GM12892 (cell line): ENCODE measurements around the gene RFX3.

ENCODE experiments used
- DNase-seq: peaks from one replicate; pipeline ENCODE4 v3.0.0; 2011; ENCODE audit not compliant: insufficient read length
- FAIRE-seq: peaks from 2 replicates; lab custom pipeline; 2011; peaks lifted over from hg19 to GRCh38; lab: Jason Lieb, UNC
- POLR2A ChIP-seq: IDR thresholded peaks from 2 replicates; pipeline ENCODE4 v1.6.1; 2011; ENCODE audit warnings: low read depth, low read length, control low read depth
- POLR2AphosphoS5 ChIP-seq: IDR thresholded peaks from 2 replicates; pipeline ENCODE4 v1.6.1; 2011; ENCODE audit warnings: low read depth, low read length, control low read depth
- TAF1 ChIP-seq: IDR thresholded peaks from 2 replicates; pipeline ENCODE4 v1.6.1; 2011; ENCODE audit warnings: low read depth, mild to moderate bottlenecking, control low read depth, low read length, borderline replicate concordance

Gene RFX3

GRCh38 chr9:3526165-3526996 is 580 bp upstream of the RFX3 start:
- FAIRE-seq: no peak
- DNase-seq: peak; percentile 36

GRCh38 chr9:3525096-3525835 is 535 bp downstream of the RFX3 start:
- DNase-seq: no peak
- FAIRE-seq: no peak
- TF ChIP-seq TAF1 (no peak), POLR2A (no peak), POLR2AphosphoS5 (no peak)

More at GRCh38 chr9:3526165-3526996, 580 bp upstream of the RFX3 start:
- TF ChIP-seq POLR2AphosphoS5 (peak; percentile 96), TAF1 (peak; percentile 85), POLR2A (peak; percentile 88)

- FAIRE-seq (no peak), DNase-seq (no peak)
- TF ChIP-seq POLR2AphosphoS5 (no peak), POLR2A (no peak), TAF1 (no peak)
Observed at GRCh38 chr9:3521966-3522365, 3.8 kb downstream of the RFX3 start.

GRCh38 chr9:3520564-3520963 is 5.2 kb downstream of the RFX3 start:
- FAIRE-seq (no peak), DNase-seq (no peak)
- TF ChIP-seq TAF1 (no peak), POLR2AphosphoS5 (no peak), POLR2A (no peak)

GRCh38 chr9:3517377-3518048 is 8.3 kb downstream of the RFX3 start:
- no peak for DNase-seq
- peak; percentile 54 for FAIRE-seq
- TF ChIP-seq POLR2AphosphoS5: no peak
- no peak for TF ChIP-seq POLR2A

DNA sequence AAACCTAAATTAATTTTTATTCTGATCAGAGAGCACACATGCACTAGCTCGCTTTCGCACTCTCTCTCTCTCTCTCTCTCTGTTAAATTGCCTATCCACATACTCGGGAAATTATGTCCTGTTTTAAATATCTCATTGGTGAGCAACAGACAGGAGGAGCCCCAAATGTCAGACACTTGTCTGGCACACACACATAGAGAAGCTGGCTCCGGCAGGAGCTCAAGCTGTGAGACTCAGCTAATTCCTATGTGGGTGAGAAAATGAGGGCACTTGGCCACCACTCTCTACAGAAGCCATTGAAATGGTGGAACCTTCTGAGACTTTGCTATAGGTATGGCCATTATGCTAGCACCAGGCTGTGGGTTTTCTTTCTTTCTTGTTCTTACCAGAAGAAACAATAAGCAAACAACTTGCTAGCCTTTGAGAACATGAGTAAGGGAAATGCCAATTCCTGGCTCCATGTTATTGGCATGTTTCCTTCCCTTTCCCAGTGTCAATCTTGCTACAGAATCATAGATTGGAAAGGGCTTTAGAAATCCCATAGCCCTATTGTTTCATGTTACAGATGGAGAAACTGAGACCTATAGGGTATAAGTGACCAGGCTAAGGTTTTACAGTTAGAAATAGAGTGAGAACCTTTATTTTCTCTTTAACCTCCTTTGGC is 9.0 kb downstream of the RFX3 start:
- FAIRE-seq (no peak), DNase-seq (no peak)
- no peak for TF ChIP-seq POLR2A

DNA sequence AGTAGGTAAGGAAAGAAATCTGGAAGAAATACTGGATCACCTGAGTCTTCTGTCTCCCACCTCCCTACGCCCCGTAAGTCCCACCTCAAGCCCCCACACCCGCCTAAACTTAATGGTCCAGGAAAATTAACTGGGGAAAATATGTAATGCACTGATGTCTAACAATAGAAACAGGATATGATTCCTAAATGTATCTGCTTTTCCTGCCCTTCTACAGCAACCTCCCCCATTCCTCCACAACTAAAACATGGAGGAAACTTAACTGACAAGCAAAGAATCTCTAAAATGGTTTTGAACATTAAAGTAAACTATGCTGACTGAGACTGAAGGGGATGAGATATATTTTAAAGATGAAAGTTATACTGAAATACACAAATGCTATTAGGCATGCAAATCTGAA is 10.4 kb downstream of the RFX3 start:
- no peak for FAIRE-seq
- TF ChIP-seq POLR2A: no peak
- TF ChIP-seq TAF1: no peak
- TF ChIP-seq POLR2AphosphoS5: no peak
- no peak for DNase-seq

GRCh38 chr9:3514786-3515185 is 11.0 kb downstream of the RFX3 start:
- TF ChIP-seq POLR2A (no peak), TAF1 (no peak), POLR2AphosphoS5 (no peak)
- DNase-seq (no peak), FAIRE-seq (peak; percentile 46)

GRCh38 chr9:3513265-3513818 is 12.5 kb downstream of the RFX3 start:
- DNase-seq (no peak), FAIRE-seq (no peak)
- TF ChIP-seq POLR2A (no peak), TAF1 (no peak), POLR2AphosphoS5 (no peak)

- TF ChIP-seq POLR2A (no peak), TAF1 (no peak), POLR2AphosphoS5 (no peak)
Observed at GRCh38 chr9:3511551-3511950, 14.2 kb downstream of the RFX3 start.

DNA sequence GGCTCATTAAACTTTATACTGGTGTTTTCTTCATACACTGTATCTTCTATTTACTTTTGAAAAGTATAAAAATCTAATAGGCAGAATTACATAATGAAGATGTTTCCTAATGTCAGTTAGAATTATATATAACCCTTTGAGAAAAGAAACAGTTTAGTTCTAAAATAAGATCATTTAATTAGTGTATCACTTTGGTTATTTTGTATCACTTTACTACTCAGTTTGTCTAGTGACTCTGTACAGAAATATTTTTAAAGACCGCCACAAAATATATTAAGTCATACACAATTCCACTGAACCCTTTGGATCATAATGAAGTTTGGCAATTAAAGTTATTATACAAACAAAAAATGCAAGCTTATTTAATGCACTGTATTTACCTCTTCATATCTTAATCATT is 15.0 kb downstream of the RFX3 start:
- DNase-seq (no peak), FAIRE-seq (no peak)
- no peak for TF ChIP-seq TAF1
- TF ChIP-seq POLR2AphosphoS5: no peak

More at GRCh38 chr9:3511551-3511950, 14.2 kb downstream of the RFX3 start:
- no peak for DNase-seq
- FAIRE-seq: peak; percentile 78

DNA sequence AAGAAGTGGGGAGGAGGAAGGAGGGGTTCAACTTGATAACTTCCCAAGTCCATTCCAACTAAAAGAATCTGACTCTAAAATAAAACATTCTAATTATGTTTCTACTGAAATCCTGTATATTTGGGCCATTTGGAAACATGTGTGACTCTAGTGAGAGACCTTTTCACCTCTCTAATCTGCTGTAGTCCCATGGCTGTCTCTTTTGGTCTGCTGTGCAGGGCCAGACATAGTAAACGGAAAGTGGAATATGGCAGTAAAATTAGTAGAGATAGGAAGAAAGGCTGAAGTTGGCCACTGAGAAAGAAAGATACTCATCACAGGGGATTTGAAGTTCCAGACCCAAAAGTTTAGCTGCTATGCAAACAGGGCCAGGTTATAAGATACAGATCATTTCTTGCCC is 15.9 kb downstream of the RFX3 start:
- FAIRE-seq: peak; percentile 46
- DNase-seq: no peak
- TF ChIP-seq POLR2AphosphoS5 (no peak), POLR2A (no peak), TAF1 (no peak)
